OCI-LY3 (cell line): ENCODE data around the gene SLC25A48.

ENCODE experiments used
- H2AFZ ChIP-seq: fragments of 200-600, 300-600 bp; shearing (Covaris generic); 2 replicates; pipeline ENCODE4 v1.6.0; 2014; ENCODE audit warnings: antibody characterized with exemption, low read depth, low read length
- H3K27ac ChIP-seq: fragments of 200-600, 300-600 bp; sonication (generic); 2 replicates; pipeline ENCODE4 v1.5.1; 2014; ENCODE audit warnings: mild to moderate bottlenecking, low read length, moderate library complexity, mixed read lengths
- H3K27me3 ChIP-seq: fragments of 200-600, 300-600 bp; sonication (generic); 2 replicates; pipeline ENCODE4 v1.6.1; 2014; ENCODE audit warnings: low read depth, low read length, mixed read lengths
- H3K36me3 ChIP-seq: fragments of 200-600, 300-600 bp; sonication (generic); replicated peaks from 2 replicates; pipeline ENCODE3; 2014; ENCODE audit warnings: low read depth, low read length, mixed read lengths
- H3K4me1 ChIP-seq: fragments of 300-600, 200-600 bp; sonication (generic); 2 replicates; pipeline ENCODE4 v1.6.1; 2014; ENCODE audit warnings: low read length, mixed read lengths
- H3K4me2 ChIP-seq: fragments of 200-600, 300-600 bp; sonication (generic); 2 replicates; pipeline ENCODE4 v1.6.1; 2014; ENCODE audit warnings: low read length, mixed read lengths
- H3K4me3 ChIP-seq: fragments of 300-600, 200-600 bp; sonication (generic); 2 replicates; pipeline ENCODE4 v1.5.1; 2014; ENCODE audit warnings: antibody characterized with exemption, mild to moderate bottlenecking, low read length, moderate library complexity
- H3K79me2 ChIP-seq: fragments of 300-600, 200-600 bp; shearing (Covaris generic); 2 replicates; pipeline ENCODE4 v1.6.1; 2014; ENCODE audit warnings: mild to moderate bottlenecking, low read length, mixed read lengths
- H3K9ac ChIP-seq: fragments of 300-600, 200-600 bp; shearing (Covaris generic); 2 replicates; pipeline ENCODE4 v1.6.0; 2014; ENCODE audit warnings: mild to moderate bottlenecking, low read length, moderate library complexity
- H3K9me3 ChIP-seq: fragments of 200-600, 300-600 bp; shearing (Covaris generic); 2 replicates; pipeline ENCODE4 v1.6.1; 2014; ENCODE audit warnings: low read length, mixed read lengths; ENCODE audit not compliant: insufficient read depth
- H4K20me1 ChIP-seq: fragments of 200-600, 300-600 bp; sonication (generic); 2 replicates; pipeline ENCODE4 v1.6.1; 2016; ENCODE audit warnings: low read length, mixed read lengths; ENCODE audit not compliant: insufficient read depth
- CTCF ChIP-seq: fragments of 200-600, 300-600 bp; sonication (generic); IDR thresholded peaks from 2 replicates; pipeline ENCODE4 v1.5.1; 2014; ENCODE audit warnings: antibody characterized with exemption, low read length, low read depth
- EZH2phosphoT487 ChIP-seq: fragments of 200-600 bp; shearing (Covaris generic); IDR thresholded peaks from 2 replicates; pipeline ENCODE4 v1.6.1; 2018; ENCODE audit warnings: antibody characterized with exemption, mixed run types, low read depth

SLC25A48 gene

GRCh38 chr5:135930029-135930948, 95.8 kb downstream of the SLC25A48 start:
- TF ChIP-seq EZH2phosphoT487 (no peak), CTCF (no peak)
- Histone ChIP-seq H2AFZ (no peak overlapping the region), H3K4me3 (no peak overlapping the region)

GRCh38 chr5:135930949-135931295, 96.5 kb downstream of the SLC25A48 start:
- no peak overlapping the region for H3K9ac ChIP-seq
- H3K27me3 ChIP-seq: peaks cover 18% of the 10 kb centered on the region
- H3K36me3 ChIP-seq: no peaks in the 10 kb centered on the region
- H3K27ac ChIP-seq: no peak overlapping the region
- TF ChIP-seq EZH2phosphoT487: no peak
- TF ChIP-seq CTCF: no peak
- no peaks in the 10 kb centered on the region for H3K9me3 ChIP-seq
- no peaks in the 10 kb centered on the region for H3K4me1 ChIP-seq
- H3K4me2 ChIP-seq: no peak overlapping the region
- H3K4me3 ChIP-seq: no peak overlapping the region
- H2AFZ ChIP-seq: no peak overlapping the region
- no peaks in the 10 kb centered on the region for H3K79me2 ChIP-seq
- no peaks in the 10 kb centered on the region for H4K20me1 ChIP-seq

More at GRCh38 chr5:135930029-135930948, 95.8 kb downstream of the SLC25A48 start:
- no peaks in the 10 kb centered on the region for H3K9me3 ChIP-seq
- no peaks in the 10 kb centered on the region for H3K79me2 ChIP-seq
- H3K4me1 ChIP-seq: no peaks in the 10 kb centered on the region
- H3K27ac ChIP-seq: no peak overlapping the region
- no peak overlapping the region for H3K4me2 ChIP-seq
- H3K36me3 ChIP-seq: no peaks in the 10 kb centered on the region
- H3K9ac ChIP-seq: no peak overlapping the region
- no peaks in the 10 kb centered on the region for H4K20me1 ChIP-seq
- H3K27me3 ChIP-seq: peaks cover 20% of the 10 kb centered on the region

GRCh38 chr5:135934939-135935338, 100.5 kb downstream of the SLC25A48 start:
- no peaks in the 10 kb centered on the region for H4K20me1 ChIP-seq
- no peaks in the 10 kb centered on the region for H3K4me1 ChIP-seq
- H3K36me3 ChIP-seq: no peaks in the 10 kb centered on the region
- H3K4me2 ChIP-seq: no peak overlapping the region
- H3K9ac ChIP-seq: no peak overlapping the region
- no peak for TF ChIP-seq EZH2phosphoT487
- no peak for TF ChIP-seq CTCF
- H2AFZ ChIP-seq: no peak overlapping the region
- H3K79me2 ChIP-seq: no peaks in the 10 kb centered on the region
- no peak overlapping the region for H3K27ac ChIP-seq
- H3K4me3 ChIP-seq: no peak overlapping the region
- no peaks in the 10 kb centered on the region for H3K9me3 ChIP-seq
- H3K27me3 ChIP-seq: peaks cover 24% of the 10 kb centered on the region

GRCh38 chr5:135937245-135937911, 102.9 kb downstream of the SLC25A48 start:
- Histone ChIP-seq H3K4me2 (no peak overlapping the region), H3K36me3 (no peaks in the 10 kb centered on the region), H2AFZ (no peak overlapping the region), H3K4me1 (no peaks in the 10 kb centered on the region), H3K4me3 (no peak overlapping the region), H3K27me3 (peaks cover 25% of the 10 kb centered on the region), H4K20me1 (no peaks in the 10 kb centered on the region), H3K79me2 (no peaks in the 10 kb centered on the region), H3K9ac (no peak overlapping the region), H3K9me3 (no peaks in the 10 kb centered on the region), H3K27ac (no peak overlapping the region)
- TF ChIP-seq CTCF (no peak), EZH2phosphoT487 (no peak)
